Neural cell (in vitro differentiated cells): Measurements from ENCODE around the gene CYP19A1. TPM values are rescaled to one million over a fixed set of nuclear protein-coding genes. Genes with fewer than 3 reads are reported as not detected.

Source experiments
- H2AFZ ChIP-seq: fragments of 200-600, 300-800 bp; sonication (generic), shearing (Covaris generic); 2 replicates; pipeline ENCODE4 v1.6.0; 2014; ENCODE audit warnings: low read depth, mild to moderate bottlenecking, antibody characterized with exemption, low read length, moderate library complexity
- H3F3A ChIP-seq: fragments of 200-600 bp; shearing (Covaris generic); 2 replicates; pipeline ENCODE4 v1.6.1; 2016; ENCODE audit warnings: mild to moderate bottlenecking, moderate library complexity, mixed read lengths, antibody characterized with exemption, low read length; ENCODE audit not compliant: insufficient read depth, poor library complexity, severe bottlenecking
- H3K27ac ChIP-seq: fragments of 200-600, 300-800 bp; sonication (generic), shearing (Covaris generic); 2 replicates; pipeline ENCODE4 v1.5.1; 2014; ENCODE audit warnings: mild to moderate bottlenecking, low read length, moderate library complexity
- H3K27me3 ChIP-seq: fragments of 300-800, 200-600 bp; sonication (generic), shearing (Covaris generic); 2 replicates; pipeline ENCODE4 v1.6.0; 2014; ENCODE audit warnings: mild to moderate bottlenecking, low read depth, low read length, moderate library complexity; ENCODE audit not compliant: insufficient read depth
- H3K36me3 ChIP-seq: fragments of 300-800, 200-600 bp; sonication (generic), shearing (Covaris generic); 2 replicates; pipeline ENCODE4 v1.5.1; 2014; ENCODE audit warnings: mild to moderate bottlenecking, antibody characterized with exemption, low read length, moderate library complexity; ENCODE audit not compliant: insufficient read depth
- H3K4me2 ChIP-seq: fragments of 300-800, 200-600 bp; sonication (generic), shearing (Covaris generic); 2 replicates; pipeline ENCODE4 v1.6.0; 2014; ENCODE audit warnings: mild to moderate bottlenecking, low read length
- H3K4me3 ChIP-seq: fragments of 300-800, 200-600 bp; sonication (generic), shearing (Covaris generic); 2 replicates; pipeline ENCODE4 v1.5.1; 2014; ENCODE audit warnings: mild to moderate bottlenecking, low read length, moderate library complexity
- H3K79me2 ChIP-seq: fragments of 200-600 bp; shearing (Covaris generic); replicated peaks from 2 replicates; pipeline ENCODE4 v1.6.0; 2014; ENCODE audit warnings: mild to moderate bottlenecking, low read length, moderate library complexity; ENCODE audit not compliant: insufficient read depth
- H3K9ac ChIP-seq: fragments of 300-800, 200-600 bp; sonication (generic), shearing (Covaris generic); 2 replicates; pipeline ENCODE4 v1.6.1; 2016; ENCODE audit warnings: mild to moderate bottlenecking, low read length, mixed read lengths
- H3K9me2 ChIP-seq: fragments of 200-600 bp; shearing (Covaris generic); 2 replicates; pipeline ENCODE4 v1.6.1; 2016; ENCODE audit warnings: mild to moderate bottlenecking, low read length, mixed read lengths; ENCODE audit not compliant: insufficient read depth
- H3K9me3 ChIP-seq: fragments of 200-600, 300-800 bp; sonication (generic), shearing (Covaris generic); 2 replicates; pipeline ENCODE4 v1.6.1; 2016; ENCODE audit warnings: mild to moderate bottlenecking, mixed run types, low read length, moderate library complexity, mixed read lengths
- H4K20me1 ChIP-seq: fragments of 200-600 bp; shearing (Covaris generic); 2 replicates; pipeline ENCODE4 v1.6.1; 2016; ENCODE audit warnings: mild to moderate bottlenecking, mixed run types; ENCODE audit not compliant: insufficient read depth
- CTCF ChIP-seq: fragments of 450-650 bp; IDR thresholded peaks from 2 replicates; pipeline ENCODE4 v1.5.1; 2014; ENCODE audit warnings: antibody characterized with exemption, mild to moderate bottlenecking, moderate library complexity; ENCODE audit not compliant: poor library complexity, severe bottlenecking
- EP300 ChIP-seq: fragments of 450-650 bp; conservative IDR thresholded peaks from 2 replicates; pipeline ENCODE4 v1.6.1; 2014; ENCODE audit warnings: antibody characterized with exemption, mild to moderate bottlenecking, moderate library complexity; ENCODE audit not compliant: poor library complexity, severe bottlenecking
- EZH2 ChIP-seq: fragments of 200-600, 300-800 bp; shearing (Covaris generic), sonication (generic); IDR thresholded peaks from 2 replicates; pipeline ENCODE4 v1.6.1; 2014; ENCODE audit warnings: antibody characterized with exemption, low read length, borderline replicate concordance, mild to moderate bottlenecking; ENCODE audit not compliant: insufficient read depth, poor library complexity, severe bottlenecking
- MXI1 ChIP-seq: fragments of 450-650 bp; conservative IDR thresholded peaks from 2 replicates; pipeline ENCODE4 v1.6.1; 2014; ENCODE audit warnings: antibody characterized with exemption, mild to moderate bottlenecking; ENCODE audit not compliant: poor library complexity, severe bottlenecking
- POLR2AphosphoS5 ChIP-seq: IDR thresholded peaks from 2 replicates; pipeline ENCODE4 v1.6.1; 2012
- RAD21 ChIP-seq: fragments of 450-650 bp; conservative IDR thresholded peaks from 2 replicates; pipeline ENCODE4 v1.6.1; 2014; ENCODE audit warnings: antibody characterized with exemption, mild to moderate bottlenecking, moderate library complexity
- SMC3 ChIP-seq: fragments of 450-650 bp; conservative IDR thresholded peaks from 2 replicates; pipeline ENCODE4 v1.6.1; 2014; ENCODE audit warnings: antibody characterized with exemption, mild to moderate bottlenecking, moderate library complexity; ENCODE audit not compliant: poor library complexity
- TAF1 ChIP-seq: IDR thresholded peaks from 2 replicates; pipeline ENCODE4 v1.6.1; 2012; ENCODE audit warnings: low read depth
- polyA plus RNA-seq: library from polyadenylated mRNA; depleted of rRNA; stranded (reverse); fragments of >200 nt; gene quantifications from 2 replicates; pipeline ENCODE4 v1.2.3, GENCODE V29; 2014
- TF ChIP-seq, protein P1 (sequence below): IDR thresholded peaks from 2 replicates; pipeline ENCODE4 v1.6.1; 2012; ENCODE audit warnings: borderline replicate concordance

The CYP19A1 gene
- polyA plus RNA-seq, 1 donor from 2014 or later = not detected

DNA sequence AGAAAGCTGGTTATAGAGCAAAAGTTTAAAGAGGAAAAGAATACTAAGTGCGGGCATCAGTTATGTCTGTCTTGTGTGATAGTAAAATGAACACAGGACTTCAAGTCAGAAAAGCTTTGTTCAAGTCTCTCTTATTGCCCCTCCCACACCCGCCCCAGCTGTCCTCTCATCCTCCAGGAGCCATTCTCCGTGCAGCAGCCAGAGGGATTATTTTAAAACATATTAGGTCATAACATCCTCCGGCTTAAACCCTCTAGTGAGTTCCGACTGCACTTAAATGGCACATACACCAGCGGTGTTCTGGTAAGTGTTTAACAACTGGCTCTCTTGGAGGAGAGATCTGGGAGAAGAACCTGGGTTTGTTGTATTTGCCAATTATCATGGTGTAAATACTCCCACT, 138.9 kb downstream of the CYP19A1 start:
- Histone ChIP-seq H3K79me2 (no peaks in the 10 kb centered on the region), H3F3A (no peaks in the 10 kb centered on the region), H3K9me3 (no peaks in the 10 kb centered on the region), H3K27me3 (no peaks in the 10 kb centered on the region), H4K20me1 (no peaks in the 10 kb centered on the region), H3K36me3 (no peaks in the 10 kb centered on the region), H3K4me3 (no peak overlapping the region), H3K4me2 (no peak overlapping the region), H2AFZ (no peak overlapping the region), H3K9me2 (no peaks in the 10 kb centered on the region), H3K9ac (no peak overlapping the region), H3K27ac (no peak overlapping the region)
- TF ChIP-seq, protein P1, sequence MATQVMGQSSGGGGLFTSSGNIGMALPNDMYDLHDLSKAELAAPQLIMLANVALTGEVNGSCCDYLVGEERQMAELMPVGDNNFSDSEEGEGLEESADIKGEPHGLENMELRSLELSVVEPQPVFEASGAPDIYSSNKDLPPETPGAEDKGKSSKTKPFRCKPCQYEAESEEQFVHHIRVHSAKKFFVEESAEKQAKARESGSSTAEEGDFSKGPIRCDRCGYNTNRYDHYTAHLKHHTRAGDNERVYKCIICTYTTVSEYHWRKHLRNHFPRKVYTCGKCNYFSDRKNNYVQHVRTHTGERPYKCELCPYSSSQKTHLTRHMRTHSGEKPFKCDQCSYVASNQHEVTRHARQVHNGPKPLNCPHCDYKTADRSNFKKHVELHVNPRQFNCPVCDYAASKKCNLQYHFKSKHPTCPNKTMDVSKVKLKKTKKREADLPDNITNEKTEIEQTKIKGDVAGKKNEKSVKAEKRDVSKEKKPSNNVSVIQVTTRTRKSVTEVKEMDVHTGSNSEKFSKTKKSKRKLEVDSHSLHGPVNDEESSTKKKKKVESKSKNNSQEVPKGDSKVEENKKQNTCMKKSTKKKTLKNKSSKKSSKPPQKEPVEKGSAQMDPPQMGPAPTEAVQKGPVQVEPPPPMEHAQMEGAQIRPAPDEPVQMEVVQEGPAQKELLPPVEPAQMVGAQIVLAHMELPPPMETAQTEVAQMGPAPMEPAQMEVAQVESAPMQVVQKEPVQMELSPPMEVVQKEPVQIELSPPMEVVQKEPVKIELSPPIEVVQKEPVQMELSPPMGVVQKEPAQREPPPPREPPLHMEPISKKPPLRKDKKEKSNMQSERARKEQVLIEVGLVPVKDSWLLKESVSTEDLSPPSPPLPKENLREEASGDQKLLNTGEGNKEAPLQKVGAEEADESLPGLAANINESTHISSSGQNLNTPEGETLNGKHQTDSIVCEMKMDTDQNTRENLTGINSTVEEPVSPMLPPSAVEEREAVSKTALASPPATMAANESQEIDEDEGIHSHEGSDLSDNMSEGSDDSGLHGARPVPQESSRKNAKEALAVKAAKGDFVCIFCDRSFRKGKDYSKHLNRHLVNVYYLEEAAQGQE = no peak
- TF ChIP-seq CTCF = no peak
- no peak for TF ChIP-seq MXI1
- no peak for TF ChIP-seq SMC3
- no peak for TF ChIP-seq EZH2

GRCh38 chr15:51198701-51199232, 139.6 kb downstream of the CYP19A1 start:
- TF ChIP-seq RAD21 (no peak), EP300 (no peak), EZH2 (no peak), MXI1 (no peak), CTCF (no peak), POLR2AphosphoS5 (no peak), SMC3 (no peak), TAF1 (no peak)
- TF ChIP-seq, protein P1 = no peak
- Histone ChIP-seq H3K79me2 (no peaks in the 10 kb centered on the region), H3F3A (no peaks in the 10 kb centered on the region), H3K9me2 (no peaks in the 10 kb centered on the region), H3K27ac (no peak overlapping the region), H3K36me3 (no peaks in the 10 kb centered on the region), H3K9me3 (no peaks in the 10 kb centered on the region), H3K27me3 (no peaks in the 10 kb centered on the region), H3K4me3 (no peak overlapping the region), H3K4me2 (no peak overlapping the region), H2AFZ (no peak overlapping the region), H4K20me1 (no peaks in the 10 kb centered on the region), H3K9ac (no peak overlapping the region)
